GM12878 (cell line): ENCODE data around the gene MCF2L2. TPM values are rescaled to one million over a fixed set of nuclear protein-coding genes. Genes with fewer than 3 reads are reported as not detected.

ENCODE experiments used
- ATAC-seq: fragments of 200-7000 bp; cut with Tn5 transposase; 3 replicates; pipeline ENCODE4 v1.9.1; 2020; ENCODE audit warnings: mild to moderate bottlenecking, moderate library complexity
- BruUV-seq: library from RNA; stranded (reverse); fragments of 400-500 nt; replicated peaks from 2 replicates; lab custom pipeline; 2021; lab: Mats Ljungman, UMichigan
- CTCF ChIA-PET: fragments of 300-600 bp; sonication (Branson Sonifier 250); formaldehyde crosslinking; extraction: SDS; loops from one replicate; lab custom pipeline; 2021; ENCODE audit warnings: inconsistent platforms; lab: Yijun Ruan, JAX
- POLR2A ChIA-PET: fragments of 350-600 bp; formaldehyde crosslinking; extraction: SDS; loops from one replicate; lab custom pipeline; 2021; ENCODE audit warnings: inconsistent platforms; lab: Charles Lee
- RAD21 ChIA-PET: fragments of 300-600 bp; sonication (Branson Sonifier 250); formaldehyde crosslinking; loops from one replicate; lab custom pipeline; 2023; ENCODE audit warnings: antibody characterized with exemption; ENCODE audit not compliant: unreplicated experiment; lab: Charles Lee
- SMC1A ChIA-PET: fragments of 300-600 bp; sonication (Branson Sonifier 250); formaldehyde crosslinking; loops from one replicate; lab custom pipeline; 2023; ENCODE audit not compliant: unreplicated experiment, uncharacterized antibody; lab: Charles Lee
- DNase-seq: peaks from one replicate; pipeline ENCODE4 v3.0.0-alpha.2; 2011; ENCODE audit warnings: low read depth, low spot score
- FAIRE-seq: peaks from 3 replicates; lab custom pipeline; 2011; peaks lifted over from hg19 to GRCh38; lab: Jason Lieb, UNC
- H2AFZ ChIP-seq: 2 replicates; pipeline ENCODE4 v1.6.0; 2011; ENCODE audit warnings: low read depth, low read length, control low read depth; ENCODE audit not compliant: control insufficient read depth
- H3K27ac ChIP-seq: 2 replicates; pipeline ENCODE4 v1.5.1; 2011; ENCODE audit warnings: control low read depth; ENCODE audit not compliant: control insufficient read depth, insufficient read depth
- H3K27me3 ChIP-seq, 2 experiments: replicated peaks in 1 of 2; 2 replicates each; pipeline versions ENCODE4 v1.6.0 to v1.6.1; 2011; ENCODE audit warnings: low read length in 1 of 2; ENCODE audit not compliant: control insufficient read depth in 2 of 2, insufficient read depth in 2 of 2
- H3K36me3 ChIP-seq, 2 experiments: 2 replicates each; pipeline ENCODE4 v1.5.1; 2011; ENCODE audit warnings: low read length in 1 of 2; ENCODE audit not compliant: control insufficient read depth in 2 of 2, insufficient read depth in 2 of 2
- H3K4me1 ChIP-seq: 2 replicates; pipeline ENCODE4 v1.6.1; 2011; ENCODE audit warnings: mild to moderate bottlenecking, low read length, moderate library complexity, mixed read lengths; ENCODE audit not compliant: control insufficient read depth, insufficient read depth
- H3K4me2 ChIP-seq: 2 replicates; pipeline ENCODE4 v1.6.0; 2011; ENCODE audit warnings: control low read depth; ENCODE audit not compliant: control insufficient read depth, insufficient read depth
- H3K4me3 ChIP-seq: fragments of 200-600 bp; sonication (generic); 2 replicates; pipeline ENCODE4 v1.5.1; 2016
- H3K79me2 ChIP-seq: 2 replicates; pipeline ENCODE4 v1.6.0; 2011; ENCODE audit warnings: low read length; ENCODE audit not compliant: control insufficient read depth, insufficient read depth
- H3K9ac ChIP-seq: 2 replicates; pipeline ENCODE4 v1.8.0; 2011; ENCODE audit warnings: low read length, control low read depth, mixed read lengths; ENCODE audit not compliant: control insufficient read depth, insufficient read depth
- H3K9me3 ChIP-seq: replicated peaks from 3 replicates; pipeline ENCODE4 v1.5.1; 2011; ENCODE audit warnings: mild to moderate bottlenecking, low read length; ENCODE audit not compliant: control insufficient read depth, insufficient read depth
- H4K20me1 ChIP-seq: 2 replicates; pipeline ENCODE4 v1.6.0; 2011; ENCODE audit not compliant: control insufficient read depth, insufficient read depth
- IKZF2 ChIP-seq, 2 experiments: fragments of 450-650 bp; IDR thresholded peaks; 2 replicates each; pipeline ENCODE4 v1.6.1; 2017; ENCODE audit warnings: mild to moderate bottlenecking in 2 of 2, moderate library complexity in 2 of 2
- WGBS: methylation state at CpG from one replicate; pipeline ENCODE4 v1.1.6; 2016; ENCODE audit warnings: low lambda C conversion rate; ENCODE audit not compliant: insufficient replicate concordance, insufficient coverage; ENCODE audit errors: missing lambda C conversion rate; 5-methylcytosine and 5-hydroxymethylcytosine counted together
- in situ Hi-C: fragments of 300-500 bp; cut with MboI; formaldehyde crosslinking; loops from 9 replicates; pipeline ENCODE4 v1.14.3; 2018; ENCODE audit warnings: mixed read lengths
- intact Hi-C: fragments of 100-400 bp; cut with micrococcal nuclease; formaldehyde crosslinking; loops from one replicate; pipeline ENCODE4 v1.14.2; 2022; ENCODE audit not compliant: unreplicated experiment
- polyA plus RNA-seq, 11 experiments: library from polyadenylated mRNA; depleted of rRNA in 4 of 11; unstranded in 6 of 11; stranded (reverse) in 5 of 11; fragments of >200 nt; fragmentation: Nextera tagmentation in 4 of 11; fragmentation: Illumina TruSeq in 1 of 11; extraction: Ambion mirVana in 4 of 11; extraction: Trizol in 1 of 11; gene quantifications; 1 replicate in 1 of 11; 2 replicates in 10 of 11; pipeline versions ENCODE4 v1.2.1 to v1.2.3, GENCODE V29; 2011 to 2016; ENCODE audit warnings: inconsistent platforms in 2 of 11, missing spikeins in 2 of 11, low read depth in 1 of 11
- total RNA-seq, 4 experiments: library from RNA; depleted of rRNA in 3 of 4; stranded (reverse); fragments of >200 nt in 3 of 4; fragmentation: Illumina TruSeq in 1 of 4; extraction: Trizol in 1 of 4; gene quantifications; 2 replicates each; pipeline versions ENCODE4 v1.2.1 to v1.2.3, GENCODE V29; 2013 to 2021
- TF ChIP-seq, protein P1 (sequence below): fragments of 450-650 bp; IDR thresholded peaks from 2 replicates; pipeline ENCODE4 v1.6.1; 2016; ENCODE audit warnings: mild to moderate bottlenecking, moderate library complexity, borderline replicate concordance

Gene MCF2L2
- total and polyA plus RNA-seq, 10 of the 15 experiments (the other 5 are each of a cell fraction or from before 2014, with no cell fraction given) = 0.37 to 2.8 (median 1.4) TPM

DNA sequence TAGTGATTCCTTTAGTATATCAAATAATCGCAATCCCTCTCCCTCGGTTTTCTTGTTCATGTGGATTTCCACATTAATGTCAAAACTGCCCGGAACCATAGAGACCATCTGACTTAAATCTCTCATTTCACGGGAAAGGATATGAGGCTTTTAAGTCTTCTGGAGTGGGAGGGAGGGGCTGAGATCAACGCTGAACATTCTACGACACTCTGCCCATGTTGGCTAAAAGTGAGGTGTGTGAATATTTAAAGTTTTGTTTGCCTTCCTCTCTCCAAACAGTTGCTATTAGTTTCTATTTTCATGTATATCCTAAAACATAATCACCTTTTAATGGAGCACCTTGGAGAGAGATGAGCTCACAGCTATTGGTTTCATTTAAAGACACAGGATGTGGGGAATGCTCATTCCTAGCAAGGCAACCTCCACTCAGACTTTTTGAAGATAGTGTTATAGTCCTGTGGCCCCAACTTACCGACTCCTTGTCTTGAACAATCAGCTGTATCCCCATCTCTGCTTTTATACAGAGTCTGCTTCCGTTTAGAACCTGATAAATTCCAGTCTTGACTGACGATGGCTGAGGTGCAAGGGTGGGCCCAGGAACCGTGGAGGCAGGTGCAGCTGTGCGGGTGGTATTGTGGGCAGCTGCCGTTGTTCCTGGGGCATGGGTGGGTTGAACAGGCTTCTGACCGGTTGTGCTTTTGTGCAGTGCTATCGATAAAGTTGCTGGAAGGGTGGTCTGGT lies 275.0 kb downstream of the MCF2L2 start:
- ChIA-PET CTCF (interaction anchor here (0.7 to 1.0 kb wide), 3 partner anchors 30 to 31 kb away, joined by 3 to 4 read pairs (median 3); no protein-coding TSS in a partner anchor), SMC1A (interaction anchor here (1.1 to 2.3 kb wide), 6 partner anchors 13 to 228 kb away, joined by 3 to 12 read pairs (median 5); no protein-coding TSS in a partner anchor), RAD21 (no interaction called here), POLR2A (interaction anchor here (0.7 kb wide), 1 partner anchor 25 kb away, joined by 6 read pairs; no protein-coding TSS in a partner anchor)
- intact Hi-C loops = no loop called here
- Histone ChIP-seq H3K27ac (no peak overlapping the region), H3K4me2 (no peak overlapping the region), H4K20me1 (no peaks in the 10 kb centered on the region), H3K9me3 (peaks cover 2% of the 10 kb centered on the region; the same call in 2 of the 3 replicates), H3K4me1 (peaks cover 17% of the 10 kb centered on the region), H3K36me3 (peaks cover 1 to 22% of the 10 kb centered on the region in 2 experiments; a peak in 3 of 4 replicates), H3K79me2 (peaks cover 16% of the 10 kb centered on the region), H3K4me3 (no peak overlapping the region), H3K9ac (no peak overlapping the region), H2AFZ (no peak overlapping the region), H3K27me3 (no peaks in the 10 kb centered on the region)
- ATAC-seq (no peak), FAIRE-seq (peak; percentile 18), DNase-seq (no peak)
- BruUV-seq = no TSS peak
- WGBS = 97% methylated on average over 14 of the region's 14 CpGs
- TF ChIP-seq, protein P1, sequence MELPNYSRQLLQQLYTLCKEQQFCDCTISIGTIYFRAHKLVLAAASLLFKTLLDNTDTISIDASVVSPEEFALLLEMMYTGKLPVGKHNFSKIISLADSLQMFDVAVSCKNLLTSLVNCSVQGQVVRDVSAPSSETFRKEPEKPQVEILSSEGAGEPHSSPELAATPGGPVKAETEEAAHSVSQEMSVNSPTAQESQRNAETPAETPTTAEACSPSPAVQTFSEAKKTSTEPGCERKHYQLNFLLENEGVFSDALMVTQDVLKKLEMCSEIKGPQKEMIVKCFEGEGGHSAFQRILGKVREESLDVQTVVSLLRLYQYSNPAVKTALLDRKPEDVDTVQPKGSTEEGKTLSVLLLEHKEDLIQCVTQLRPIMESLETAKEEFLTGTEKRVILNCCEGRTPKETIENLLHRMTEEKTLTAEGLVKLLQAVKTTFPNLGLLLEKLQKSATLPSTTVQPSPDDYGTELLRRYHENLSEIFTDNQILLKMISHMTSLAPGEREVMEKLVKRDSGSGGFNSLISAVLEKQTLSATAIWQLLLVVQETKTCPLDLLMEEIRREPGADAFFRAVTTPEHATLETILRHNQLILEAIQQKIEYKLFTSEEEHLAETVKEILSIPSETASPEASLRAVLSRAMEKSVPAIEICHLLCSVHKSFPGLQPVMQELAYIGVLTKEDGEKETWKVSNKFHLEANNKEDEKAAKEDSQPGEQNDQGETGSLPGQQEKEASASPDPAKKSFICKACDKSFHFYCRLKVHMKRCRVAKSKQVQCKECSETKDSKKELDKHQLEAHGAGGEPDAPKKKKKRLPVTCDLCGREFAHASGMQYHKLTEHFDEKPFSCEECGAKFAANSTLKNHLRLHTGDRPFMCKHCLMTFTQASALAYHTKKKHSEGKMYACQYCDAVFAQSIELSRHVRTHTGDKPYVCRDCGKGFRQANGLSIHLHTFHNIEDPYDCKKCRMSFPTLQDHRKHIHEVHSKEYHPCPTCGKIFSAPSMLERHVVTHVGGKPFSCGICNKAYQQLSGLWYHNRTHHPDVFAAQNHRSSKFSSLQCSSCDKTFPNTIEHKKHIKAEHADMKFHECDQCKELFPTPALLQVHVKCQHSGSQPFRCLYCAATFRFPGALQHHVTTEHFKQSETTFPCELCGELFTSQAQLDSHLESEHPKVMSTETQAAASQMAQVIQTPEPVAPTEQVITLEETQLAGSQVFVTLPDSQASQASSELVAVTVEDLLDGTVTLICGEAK = 0 out of 2 replicates have a peak, but pooled peaks have one; percentile 33
- TF ChIP-seq IKZF2 (IDR thresholded peaks at IDR 0.05) = no peak
- in situ Hi-C loops = no loop called here
